H1 (cell line): Measurements from ENCODE around the gene BCAS1.

ENCODE experiments used
- CBX8 ChIP-seq: fragments of 300-800, 300-1000 bp; sonication (generic); IDR thresholded peaks from 2 replicates; pipeline ENCODE4 v1.7.1; 2016; ENCODE audit warnings: low read depth, low read length, borderline replicate concordance
- CTCF ChIP-seq, 3 experiments: IDR thresholded peaks; 1 replicate in 2 of 3; 2 replicates in 1 of 3; pipeline versions ENCODE4 v1.5.1 to v1.6.1; 2011; ENCODE audit warnings: low read length in 3 of 3, mild to moderate bottlenecking in 3 of 3, inconsistent platforms in 2 of 3, low read depth in 1 of 3, moderate library complexity in 1 of 3; ENCODE audit not compliant: insufficient read depth in 1 of 3; ENCODE audit errors: control extremely low read depth in 1 of 3
- EZH2 ChIP-seq: fragments of 200-600 bp; sonication (generic); IDR thresholded peaks from 2 replicates; pipeline ENCODE4 v1.7.1; 2012; ENCODE audit warnings: low read depth, mild to moderate bottlenecking, moderate library complexity, low read length, inconsistent platforms; ENCODE audit not compliant: severe bottlenecking
- HDAC6 ChIP-seq: IDR thresholded peaks from one replicate; pipeline ENCODE4 v1.7.1; 2012; ENCODE audit warnings: low read depth, mild to moderate bottlenecking, inconsistent platforms, low read length, moderate library complexity
- MAFK ChIP-seq: IDR thresholded peaks from 2 replicates; pipeline ENCODE4 v1.6.1; 2012; ENCODE audit warnings: low read depth, mild to moderate bottlenecking, improper control_type of control experiment, low read length
- POLR2A ChIP-seq, 2 experiments: IDR thresholded peaks; 1 replicate in 1 of 2; 2 replicates in 1 of 2; pipeline ENCODE4 v1.6.1; 2011; ENCODE audit warnings: low read depth in 2 of 2, low read length in 2 of 2, mild to moderate bottlenecking in 2 of 2; ENCODE audit errors: control extremely low read depth in 1 of 2
- POLR2AphosphoS5 ChIP-seq: IDR thresholded peaks from 2 replicates; pipeline ENCODE4 v1.6.1; 2011; ENCODE audit warnings: low read depth, low read length
- SRF ChIP-seq: IDR thresholded peaks from 2 replicates; pipeline ENCODE4 v1.6.1; 2011; ENCODE audit warnings: mild to moderate bottlenecking, low read depth, low read length, moderate library complexity
- SUZ12 ChIP-seq: fragments of 200-600 bp; sonication (generic); IDR thresholded peaks from 2 replicates; pipeline ENCODE4 v1.6.1; 2012; ENCODE audit warnings: mild to moderate bottlenecking, inconsistent platforms, low read length, moderate library complexity, mixed read lengths
- USF2 ChIP-seq: IDR thresholded peaks from 2 replicates; pipeline ENCODE4 v1.6.1; 2011; ENCODE audit warnings: low read length, improper control_type of control experiment
- ZNF274 ChIP-seq: IDR thresholded peaks from 2 replicates; pipeline ENCODE4 v1.7.0; 2012; ENCODE audit warnings: low read length, borderline replicate concordance; ENCODE audit errors: extremely low read depth

- TF ChIP-seq ZNF274 (no peak), HDAC6 (no peak), USF2 (no peak), POLR2A (IDR thresholded peaks at IDR 0.05; ENCODE audit: control extremely low read depth in 1 of 2, low read depth in 2 of 2, low read length in 2 of 2) (no peak), CTCF (IDR thresholded peaks at IDR 0.05; ENCODE audit: control extremely low read depth in 1 of 3, insufficient read depth in 1 of 3, low read depth in 1 of 3, low read length in 3 of 3) (no peak), MAFK (no peak), CBX8 (no peak), EZH2 (no peak), SUZ12 (no peak), POLR2AphosphoS5 (no peak), SRF (no peak)
Measured at GRCh38 chr20:53962388-53962787, 108.0 kb downstream of the BCAS1 start.
